Breast epithelium (tissue), 3 donors: Measurements from ENCODE around the gene PPP2R5D.
A peak's percentile ranks its signal among the peaks of the same experiment; 100 is the strongest.

Experiments
- CTCF ChIP-seq, 3 donors: fragments of 450-650 bp; IDR thresholded peaks; one replicate each; pipeline ENCODE4 v1.5.1; 2016 to 2017; ENCODE audit warnings: antibody characterized with exemption in 3 of 3, mild to moderate bottlenecking in 3 of 3, moderate library complexity in 3 of 3
- POLR2A ChIP-seq: fragments of 450-650 bp; IDR thresholded peaks from one replicate; pipeline ENCODE4 v1.6.1; 2016; ENCODE audit warnings: antibody characterized with exemption, mild to moderate bottlenecking, moderate library complexity
- POLR2AphosphoS5 ChIP-seq, 3 donors: sonication (generic); formaldehyde crosslinking; IDR thresholded peaks; one replicate each; pipeline ENCODE4 v1.6.1; 2017; ENCODE audit warnings: antibody characterized with exemption in 3 of 3

- TF ChIP-seq CTCF (IDR thresholded peaks at IDR 0.05): no peak
- no peak for TF ChIP-seq POLR2A
- peak; percentile 83 to 89 (median 88) for TF ChIP-seq POLR2AphosphoS5 (IDR thresholded peaks at IDR 0.05)
Observed at GRCh38 chr6:43013843-43014433, 29.6 kb downstream of the PPP2R5D start, which contains the start of the genes KLHDC3 and MEA1.
